ENCODE results near the gene LRRC49. TPM values are rescaled to one million over a fixed set of nuclear protein-coding genes. Genes with fewer than 3 reads are reported as not detected.

The LRRC49 gene
- total and polyA plus RNA-seq, 2 experiments from 2014 or later = 8.5 to 14.6 TPM

DNA sequence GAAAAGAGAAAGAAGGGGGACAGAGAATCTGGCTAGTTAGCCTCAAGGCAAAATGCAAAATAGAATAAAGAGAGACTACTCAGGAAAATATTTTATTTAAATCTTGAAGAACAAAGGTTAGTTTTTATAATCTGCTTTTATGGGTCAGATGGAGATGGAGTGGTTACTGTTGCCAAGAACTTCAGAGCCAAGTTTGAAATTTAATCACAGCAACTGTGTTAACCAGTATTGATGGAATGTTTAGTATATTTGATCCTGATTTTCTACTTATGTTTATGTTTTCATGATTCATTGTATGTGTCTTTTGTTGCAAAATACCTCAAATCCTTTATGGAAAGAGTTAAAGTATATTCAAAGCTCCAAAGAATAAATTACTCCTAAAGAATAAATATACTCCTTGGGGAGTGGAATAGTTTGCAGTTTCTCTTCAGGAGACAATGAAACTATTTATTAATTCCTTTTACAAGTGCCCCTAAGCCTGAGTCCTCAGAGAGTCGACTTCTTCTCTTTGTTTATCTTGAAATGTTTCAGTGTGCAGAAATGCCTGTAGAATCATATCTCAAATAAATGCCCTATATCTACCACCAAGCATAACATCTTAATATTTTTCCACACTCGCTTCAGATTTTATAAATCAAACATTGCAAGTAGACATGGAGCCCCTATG, 161.8 kb downstream of the LRRC49 start (continued):
- TF ChIP-seq NANOG (IDR thresholded peaks at IDR 0.05; ENCODE audit: borderline replicate concordance) (no peak), EZH2 (IDR thresholded peaks at IDR 0.05; ENCODE audit: low read depth, unreplicated experiment) (no peak), CREB1 (CRISPR knock-in tag; IDR thresholded peaks at IDR 0.05; ENCODE audit: low read depth) (no peak), STAT1 (IDR thresholded peaks at IDR 0.05; ENCODE audit: unreplicated experiment) (no peak), CTCF (conservative IDR thresholded peaks at IDR 0.05; ENCODE audit: low read depth in 2 of 2) (no peak), EZH2phosphoT487 (IDR thresholded peaks at IDR 0.05; ENCODE audit: unreplicated experiment) (no peak), ZNF114 (CRISPR knock-in tag; IDR thresholded peaks at IDR 0.05) (no peak)

DNA sequence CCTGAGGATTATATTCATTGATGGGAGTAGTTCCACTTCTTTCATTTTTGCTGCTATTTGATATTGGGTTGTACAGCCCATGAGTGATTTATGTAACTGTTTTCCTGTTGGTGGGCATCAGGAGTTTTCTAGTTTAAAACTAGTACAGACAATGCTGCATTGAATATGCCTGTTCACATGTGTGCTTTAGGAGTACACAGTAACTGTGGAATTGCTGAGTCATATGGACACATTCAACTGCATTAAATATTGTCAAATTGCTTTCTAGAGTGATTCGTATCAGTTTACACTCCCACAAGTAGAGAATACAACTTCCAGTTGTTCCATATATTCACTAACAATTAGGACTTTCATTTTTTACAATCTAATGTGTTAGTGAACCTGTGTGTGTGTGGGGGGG, 162.8 kb downstream of the LRRC49 start:
- Mint-ChIP-seq H3K9me3 (no peaks in the 10 kb centered on the region; the same call in 2 of the 3 replicates), H3K36me3 (ENCODE audit: low read depth) (peaks cover 3% of the 10 kb centered on the region; the same call in 1 of the 3 replicates), H3K4me3 (no peak overlapping the region), H3K27me3 (ENCODE audit: insufficient read depth, low read depth, poor library complexity) (no peaks in the 10 kb centered on the region), H3K4me1 (peaks cover 2% of the 10 kb centered on the region; the same call in 1 of the 3 replicates), H3K27ac (no peak overlapping the region)
- Histone ChIP-seq H3K27me3 (ENCODE audit: insufficient read depth) (no peaks in the 10 kb centered on the region), H3K4me3 (no peak overlapping the region), H3K4me2 (no peak overlapping the region), H3F3A (replicated peaks; ENCODE audit: low read depth) (no peaks in the 10 kb centered on the region), H3K4me1 (ENCODE audit: insufficient read depth) (peaks cover under 1% of the 10 kb centered on the region; the same call in 1 of the 2 replicates), H3K27ac (ENCODE audit: low read depth) (no peak overlapping the region), H4K20me1 (replicated peaks; ENCODE audit: insufficient read depth) (no peaks in the 10 kb centered on the region), H3K79me2 (replicated peaks; ENCODE audit: insufficient read depth) (no peaks in the 10 kb centered on the region), H3K36me3 (ENCODE audit: insufficient read depth) (no peaks in the 10 kb centered on the region), H3K9me2 (ENCODE audit: insufficient read depth) (no peaks in the 10 kb centered on the region), H2AFZ (no peak overlapping the region)
- ATAC-seq (no peak), DNase-seq (ENCODE audit: low spot score) (no peak)
- TF ChIP-seq REST (IDR thresholded peaks at IDR 0.05; ENCODE audit: unreplicated experiment) (no peak), JUNB (IDR thresholded peaks at IDR 0.05; ENCODE audit: unreplicated experiment) (no peak), CREB1 (CRISPR knock-in tag; IDR thresholded peaks at IDR 0.05; ENCODE audit: low read depth) (no peak), EZH2 (IDR thresholded peaks at IDR 0.05; ENCODE audit: low read depth, unreplicated experiment) (no peak), NANOG (IDR thresholded peaks at IDR 0.05; ENCODE audit: borderline replicate concordance) (no peak)
- TF ChIP-seq, protein P1, sequence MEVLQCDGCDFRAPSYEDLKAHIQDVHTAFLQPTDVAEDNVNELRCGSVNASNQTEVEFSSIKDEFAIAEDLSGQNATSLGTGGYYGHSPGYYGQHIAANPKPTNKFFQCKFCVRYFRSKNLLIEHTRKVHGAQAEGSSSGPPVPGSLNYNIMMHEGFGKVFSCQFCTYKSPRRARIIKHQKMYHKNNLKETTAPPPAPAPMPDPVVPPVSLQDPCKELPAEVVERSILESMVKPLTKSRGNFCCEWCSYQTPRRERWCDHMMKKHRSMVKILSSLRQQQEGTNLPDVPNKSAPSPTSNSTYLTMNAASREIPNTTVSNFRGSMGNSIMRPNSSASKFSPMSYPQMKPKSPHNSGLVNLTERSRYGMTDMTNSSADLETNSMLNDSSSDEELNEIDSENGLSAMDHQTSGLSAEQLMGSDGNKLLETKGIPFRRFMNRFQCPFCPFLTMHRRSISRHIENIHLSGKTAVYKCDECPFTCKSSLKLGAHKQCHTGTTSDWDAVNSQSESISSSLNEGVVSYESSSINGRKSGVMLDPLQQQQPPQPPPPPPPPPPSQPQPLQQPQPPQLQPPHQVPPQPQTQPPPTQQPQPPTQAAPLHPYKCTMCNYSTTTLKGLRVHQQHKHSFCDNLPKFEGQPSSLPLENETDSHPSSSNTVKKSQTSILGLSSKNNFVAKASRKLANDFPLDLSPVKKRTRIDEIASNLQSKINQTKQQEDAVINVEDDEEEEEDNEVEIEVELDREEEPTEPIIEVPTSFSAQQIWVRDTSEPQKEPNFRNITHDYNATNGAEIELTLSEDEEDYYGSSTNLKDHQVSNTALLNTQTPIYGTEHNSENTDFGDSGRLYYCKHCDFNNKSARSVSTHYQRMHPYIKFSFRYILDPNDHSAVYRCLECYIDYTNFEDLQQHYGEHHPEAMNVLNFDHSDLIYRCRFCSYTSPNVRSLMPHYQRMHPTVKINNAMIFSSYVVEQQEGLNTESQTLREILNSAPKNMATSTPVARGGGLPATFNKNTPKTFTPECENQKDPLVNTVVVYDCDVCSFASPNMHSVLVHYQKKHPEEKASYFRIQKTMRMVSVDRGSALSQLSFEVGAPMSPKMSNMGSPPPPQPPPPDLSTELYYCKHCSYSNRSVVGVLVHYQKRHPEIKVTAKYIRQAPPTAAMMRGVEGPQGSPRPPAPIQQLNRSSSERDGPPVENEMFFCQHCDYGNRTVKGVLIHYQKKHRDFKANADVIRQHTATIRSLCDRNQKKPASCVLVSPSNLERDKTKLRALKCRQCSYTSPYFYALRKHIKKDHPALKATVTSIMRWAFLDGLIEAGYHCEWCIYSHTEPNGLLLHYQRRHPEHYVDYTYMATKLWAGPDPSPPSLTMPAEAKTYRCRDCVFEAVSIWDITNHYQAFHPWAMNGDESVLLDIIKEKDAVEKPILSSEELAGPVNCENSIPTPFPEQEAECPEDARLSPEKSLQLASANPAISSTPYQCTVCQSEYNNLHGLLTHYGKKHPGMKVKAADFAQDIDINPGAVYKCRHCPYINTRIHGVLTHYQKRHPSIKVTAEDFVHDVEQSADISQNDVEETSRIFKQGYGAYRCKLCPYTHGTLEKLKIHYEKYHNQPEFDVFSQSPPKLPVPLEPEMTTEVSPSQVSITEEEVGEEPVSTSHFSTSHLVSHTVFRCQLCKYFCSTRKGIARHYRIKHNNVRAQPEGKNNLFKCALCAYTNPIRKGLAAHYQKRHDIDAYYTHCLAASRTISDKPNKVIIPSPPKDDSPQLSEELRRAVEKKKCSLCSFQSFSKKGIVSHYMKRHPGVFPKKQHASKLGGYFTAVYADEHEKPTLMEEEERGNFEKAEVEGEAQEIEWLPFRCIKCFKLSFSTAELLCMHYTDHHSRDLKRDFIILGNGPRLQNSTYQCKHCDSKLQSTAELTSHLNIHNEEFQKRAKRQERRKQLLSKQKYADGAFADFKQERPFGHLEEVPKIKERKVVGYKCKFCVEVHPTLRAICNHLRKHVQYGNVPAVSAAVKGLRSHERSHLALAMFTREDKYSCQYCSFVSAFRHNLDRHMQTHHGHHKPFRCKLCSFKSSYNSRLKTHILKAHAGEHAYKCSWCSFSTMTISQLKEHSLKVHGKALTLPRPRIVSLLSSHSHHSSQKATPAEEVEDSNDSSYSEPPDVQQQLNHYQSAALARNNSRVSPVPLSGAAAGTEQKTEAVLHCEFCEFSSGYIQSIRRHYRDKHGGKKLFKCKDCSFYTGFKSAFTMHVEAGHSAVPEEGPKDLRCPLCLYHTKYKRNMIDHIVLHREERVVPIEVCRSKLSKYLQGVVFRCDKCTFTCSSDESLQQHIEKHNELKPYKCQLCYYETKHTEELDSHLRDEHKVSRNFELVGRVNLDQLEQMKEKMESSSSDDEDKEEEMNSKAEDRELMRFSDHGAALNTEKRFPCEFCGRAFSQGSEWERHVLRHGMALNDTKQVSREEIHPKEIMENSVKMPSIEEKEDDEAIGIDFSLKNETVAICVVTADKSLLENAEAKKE (CRISPR knock-in tag; IDR thresholded peaks at IDR 0.05) = no peak

All from GM23338 (cell line).